ENCODE data around the gene TECPR2. TPM values are rescaled to one million over a fixed set of nuclear protein-coding genes. Genes with fewer than 3 reads are reported as not detected.

The TECPR2 gene
- total and polyA plus RNA-seq, 2 of the 13 experiments (the other 11 are each of a cell fraction or from before 2014, with no cell fraction given): 3.5 to 5.7 TPM

- no peak for TF ChIP-seq USF2 (IDR thresholded peaks at IDR 0.05; ENCODE audit: low read depth, low read length)
- TF ChIP-seq USF2 (CRISPR knock-in tag; IDR thresholded peaks at IDR 0.05; ENCODE audit: borderline replicate concordance): peak; percentile 21; the same call in 1 of the 2 replicates
- no peak; the same call in 1 of the 2 replicates for TF ChIP-seq FOSL1 (CRISPR knock-in tag; IDR thresholded peaks at IDR 0.05; ENCODE audit: borderline replicate concordance)
- 0 out of 2 replicates have a peak, but pooled peaks have one; percentile 7 for TF ChIP-seq PPARG (CRISPR knock-in tag; conservative IDR thresholded peaks at IDR 0.05)
- no peak for TF ChIP-seq CENPBD1 (CRISPR knock-in tag; IDR thresholded peaks at IDR 0.05; ENCODE audit: borderline replicate concordance, low read depth)
- 0 out of 2 replicates have a peak, but pooled peaks have one; percentile 23 for TF ChIP-seq ZNF292 (CRISPR knock-in tag; IDR thresholded peaks at IDR 0.05; ENCODE audit: borderline replicate concordance, low read depth)
- TF ChIP-seq MIER3 (CRISPR knock-in tag; IDR thresholded peaks at IDR 0.05; ENCODE audit: borderline replicate concordance): no peak
- no peak for TF ChIP-seq ATM (IDR thresholded peaks at IDR 0.05; ENCODE audit: borderline replicate concordance)
- TF ChIP-seq ZMYM4 (CRISPR knock-in tag; IDR thresholded peaks at IDR 0.05): peak; percentile 16; the same call in 1 of the 2 replicates
- TF ChIP-seq MIER2 (CRISPR knock-in tag; IDR thresholded peaks at IDR 0.05): no peak
- TF ChIP-seq, protein P1, sequence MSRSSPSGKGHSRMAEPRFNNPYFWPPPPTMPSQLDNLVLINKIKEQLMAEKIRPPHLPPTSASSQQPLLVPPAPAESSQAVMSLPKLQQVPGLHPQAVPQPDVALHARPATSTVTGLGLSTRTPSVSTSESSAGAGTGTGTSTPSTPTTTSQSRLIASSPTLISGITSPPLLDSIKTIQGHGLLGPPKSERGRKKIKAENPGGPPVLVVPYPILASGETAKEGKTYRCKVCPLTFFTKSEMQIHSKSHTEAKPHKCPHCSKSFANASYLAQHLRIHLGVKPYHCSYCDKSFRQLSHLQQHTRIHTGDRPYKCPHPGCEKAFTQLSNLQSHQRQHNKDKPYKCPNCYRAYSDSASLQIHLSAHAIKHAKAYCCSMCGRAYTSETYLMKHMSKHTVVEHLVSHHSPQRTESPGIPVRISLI (CRISPR knock-in tag; IDR thresholded peaks at IDR 0.05; ENCODE audit: borderline replicate concordance): no peak
- TF ChIP-seq ZFP41 (CRISPR knock-in tag; IDR thresholded peaks at IDR 0.05; ENCODE audit: borderline replicate concordance): no peak
- TF ChIP-seq POLR2A (IDR thresholded peaks at IDR 0.05; ENCODE audit: insufficient read depth in 1 of 2, low read depth in 2 of 2, low read length in 2 of 2): peak; percentile 45 to 71; a peak in 2 of 4 replicates
- TF ChIP-seq JUNB (CRISPR knock-in tag; IDR thresholded peaks at IDR 0.05; ENCODE audit: borderline replicate concordance): no peak
- 0 out of 2 replicates have a peak, but pooled peaks have one; percentile 32 for TF ChIP-seq PRDM15 (CRISPR knock-in tag; IDR thresholded peaks at IDR 0.05)
- TF ChIP-seq ZFY (CRISPR knock-in tag; IDR thresholded peaks at IDR 0.05): peak; percentile 96
- peak; percentile 4; the same call in 1 of the 2 replicates for TF ChIP-seq ZNF34 (CRISPR knock-in tag; IDR thresholded peaks at IDR 0.05; ENCODE audit: borderline replicate concordance)
- no peak for TF ChIP-seq ZNF879 (CRISPR knock-in tag; IDR thresholded peaks at IDR 0.05)
- no peak for TF ChIP-seq SNAPC2 (CRISPR knock-in tag; IDR thresholded peaks at IDR 0.05)
- 0 out of 2 replicates have a peak, but pooled peaks have one; percentile 35 for TF ChIP-seq PRMT3 (CRISPR knock-in tag; IDR thresholded peaks at IDR 0.05; ENCODE audit: borderline replicate concordance, low read depth)
- TF ChIP-seq ZNF282 (IDR thresholded peaks at IDR 0.05; ENCODE audit: partially characterized antibody): no peak
- no peak for TF ChIP-seq ZBTB8A (CRISPR knock-in tag; IDR thresholded peaks at IDR 0.05; ENCODE audit: borderline replicate concordance, low read depth)
These were observed 176.1 kb downstream of the TECPR2 start (continued) for GRCh38 chr14:102538602-102539543.
